HG03571 (cell line): ENCODE results near the gene PLPP6.

ENCODE experiments used
- ATAC-seq: cut with Tn5 transposase; IDR thresholded peaks from one replicate; pipeline ENCODE4 v1.9.1; 2021; ENCODE audit not compliant: unreplicated experiment

Gene PLPP6

DNA sequence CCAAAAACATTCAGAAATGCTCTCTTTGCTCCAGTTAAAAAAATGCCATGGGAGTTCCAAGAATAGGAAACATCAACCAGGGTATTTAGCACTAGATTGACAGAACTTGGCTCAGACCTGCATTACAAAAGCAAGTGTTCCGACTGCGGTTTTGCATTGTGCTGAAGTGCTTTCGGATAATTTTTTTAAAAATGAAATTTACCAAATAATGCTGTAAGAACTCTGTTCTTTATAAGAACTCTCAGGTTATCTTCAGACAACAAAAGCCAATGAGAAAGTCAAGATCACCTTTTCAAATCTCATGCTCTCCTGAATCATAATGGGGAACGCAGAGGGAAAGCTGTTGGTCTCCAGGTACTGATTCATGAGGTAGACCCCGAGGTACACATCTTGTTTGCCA lies 483 bp upstream of the PLPP6 start:
- no peak for ATAC-seq

DNA sequence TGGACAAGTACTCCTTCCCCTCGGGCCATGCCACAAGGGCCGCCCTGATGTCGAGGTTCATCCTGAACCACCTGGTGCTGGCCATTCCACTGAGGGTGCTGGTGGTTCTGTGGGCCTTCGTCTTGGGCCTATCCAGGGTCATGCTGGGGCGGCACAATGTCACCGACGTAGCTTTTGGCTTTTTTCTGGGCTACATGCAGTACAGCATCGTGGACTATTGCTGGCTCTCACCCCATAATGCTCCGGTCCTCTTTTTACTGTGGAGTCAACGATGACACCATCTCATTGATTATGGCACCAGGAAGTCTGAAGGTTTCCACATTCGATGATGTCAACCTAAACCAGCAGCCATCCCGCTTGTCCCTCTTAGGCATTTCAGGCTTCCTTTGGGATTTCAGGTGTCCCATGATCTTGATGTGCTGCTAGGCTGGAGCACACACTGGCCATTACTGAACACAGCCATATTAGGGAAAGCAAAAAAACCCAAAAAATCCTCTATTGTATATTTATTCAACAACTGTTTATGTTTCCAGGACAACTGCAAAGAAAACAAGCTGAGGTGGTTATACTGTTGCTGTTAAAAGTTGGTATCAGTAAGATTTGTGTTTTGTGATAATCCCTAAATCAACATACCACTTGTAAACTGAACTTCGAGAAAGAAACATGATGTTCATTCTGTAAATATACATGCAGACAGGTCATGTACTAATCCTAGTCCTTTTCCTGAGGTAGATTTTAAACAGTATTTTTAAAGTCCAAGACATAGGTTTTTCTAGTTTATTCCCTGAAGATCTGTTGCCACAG lies 1.1 kb downstream of the PLPP6 start:
- no peak for ATAC-seq

GRCh38 chr9:4663956-4664355 lies 1.9 kb downstream of the PLPP6 start:
- no peak for ATAC-seq

DNA sequence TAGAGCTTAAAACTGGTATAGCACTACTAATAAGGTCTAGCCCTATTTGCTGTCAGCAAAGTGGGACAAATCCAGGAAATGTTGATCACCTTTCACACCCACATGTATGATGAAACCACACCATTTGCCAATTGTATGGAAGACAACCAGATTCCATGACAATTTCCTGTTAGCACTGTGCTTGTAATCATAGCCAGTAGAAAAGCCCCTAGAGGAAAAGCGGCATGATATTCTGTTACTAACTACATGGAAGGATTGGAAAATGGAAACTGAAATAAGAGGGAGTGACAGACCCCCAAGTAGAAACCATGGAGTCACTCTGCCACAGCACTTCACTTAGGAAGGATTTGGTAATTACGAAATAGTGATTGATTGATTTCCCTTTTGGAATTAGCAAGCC lies 3.3 kb downstream of the PLPP6 start:
- no peak for ATAC-seq

DNA sequence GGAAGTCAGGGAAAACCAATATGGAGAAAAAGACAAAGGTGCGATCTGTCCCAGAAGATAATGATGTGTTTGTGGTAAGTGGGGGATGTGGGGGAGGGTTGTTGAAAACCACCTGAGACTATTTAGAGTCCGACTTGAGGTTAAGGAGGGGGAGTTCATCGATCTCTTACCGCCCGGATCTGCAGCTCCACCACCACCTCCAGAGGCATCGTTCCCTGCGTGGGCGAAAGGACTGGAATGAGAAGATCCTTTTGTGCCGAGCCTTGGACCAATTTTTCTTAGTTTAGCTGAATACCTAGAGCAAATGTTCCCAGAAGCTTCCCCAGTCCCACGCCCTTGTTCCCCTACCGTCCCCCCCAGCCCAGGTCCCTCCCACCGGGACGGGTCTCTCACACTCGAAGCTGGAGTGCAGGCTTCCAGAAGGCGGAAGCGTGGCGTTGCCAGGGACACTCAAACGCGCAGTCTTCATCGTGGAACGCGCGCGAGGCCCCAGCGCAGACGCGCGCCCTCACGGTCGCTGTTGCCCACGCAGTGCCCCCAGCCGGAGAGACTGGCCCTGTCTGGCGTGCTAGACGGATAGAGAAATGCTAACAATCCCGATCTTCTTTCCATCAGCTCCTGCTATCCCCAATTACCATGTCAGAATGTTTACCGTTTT lies 4.1 kb downstream of the PLPP6 start, which contains the start of gene SPATA6L:
TSS of gene SPATA6L (minus strand) at position 439 of the 658 bp plus-strand sequence. CDS start at position 209, 230 bp downstream.
- ATAC-seq: no peak

DNA sequence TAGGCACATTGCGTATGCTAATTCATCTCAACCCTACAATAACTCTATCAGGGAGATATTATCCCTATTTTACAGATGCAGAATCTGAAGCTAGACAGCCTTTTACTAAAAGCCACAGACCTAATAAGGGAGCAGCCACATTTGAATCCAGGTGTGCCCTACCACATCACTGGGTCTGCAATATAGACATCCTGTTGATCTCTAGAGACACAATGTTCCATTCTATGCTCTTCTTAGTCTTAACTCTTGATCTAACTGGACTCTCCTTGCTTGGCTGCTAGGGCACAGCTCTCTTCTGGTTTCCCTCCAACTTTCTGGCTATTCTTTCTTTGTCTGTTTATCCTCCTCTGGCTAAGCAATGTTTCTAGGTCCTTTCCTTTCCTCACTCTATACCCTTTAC lies 5.6 kb downstream of the PLPP6 start:
- ATAC-seq: no peak

DNA sequence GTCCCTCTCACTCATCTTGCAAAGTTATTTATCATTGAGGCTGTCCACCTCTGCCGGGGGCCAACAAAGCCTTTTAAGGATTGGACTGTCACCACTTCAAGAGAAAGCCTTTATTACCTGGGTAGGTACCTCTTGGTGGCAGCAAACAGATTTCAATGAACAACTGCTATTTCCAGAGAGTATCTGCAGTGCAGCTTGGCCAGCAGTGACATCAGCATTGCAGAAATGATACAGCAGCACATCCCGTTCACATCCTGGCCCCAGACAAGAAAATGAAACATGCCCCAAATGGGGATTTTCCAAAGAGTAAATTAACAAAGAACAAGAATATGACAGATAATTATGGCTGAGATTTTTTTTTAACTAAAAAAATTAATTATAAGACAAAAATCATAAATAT lies 6.5 kb downstream of the PLPP6 start:
- no peak for ATAC-seq

DNA sequence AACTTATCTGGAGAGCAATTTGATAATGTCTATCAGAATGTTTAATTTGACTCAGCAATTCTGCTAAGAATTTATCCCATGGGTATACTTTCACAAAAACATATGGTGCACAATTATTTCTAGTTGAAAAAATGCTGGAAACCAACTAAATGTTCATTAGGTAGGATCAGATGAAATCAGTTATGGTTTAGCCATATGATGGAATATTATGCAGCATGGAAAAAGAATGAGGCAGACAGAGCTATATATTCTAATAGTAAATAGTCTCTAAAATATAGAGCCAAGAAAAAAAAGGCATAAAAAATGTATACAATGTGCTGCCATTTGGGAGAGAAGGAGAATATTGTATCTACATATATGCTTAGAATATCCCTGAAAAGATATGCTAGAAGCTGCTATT lies 7.8 kb downstream of the PLPP6 start:
- ATAC-seq: no peak

DNA sequence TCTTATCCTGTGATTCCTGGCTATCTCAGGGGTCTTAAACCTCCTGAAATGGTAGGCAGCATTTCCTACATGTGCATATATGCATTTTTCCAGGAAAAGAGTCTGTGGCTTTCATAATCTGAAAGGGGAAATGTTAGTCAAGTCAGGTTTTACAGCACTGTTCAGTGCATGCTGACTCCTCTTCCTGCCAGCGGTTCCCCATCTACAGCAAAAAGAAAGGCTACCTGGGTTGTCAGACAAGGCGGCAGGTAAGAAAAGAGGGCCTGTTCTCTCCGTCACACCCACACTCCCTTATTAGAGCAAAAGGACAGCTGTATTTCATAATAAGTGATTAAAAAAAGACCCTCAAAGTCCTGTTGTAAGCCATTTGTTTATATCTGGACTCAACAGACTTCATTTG lies 8.5 kb downstream of the PLPP6 start:
- no peak for ATAC-seq

DNA sequence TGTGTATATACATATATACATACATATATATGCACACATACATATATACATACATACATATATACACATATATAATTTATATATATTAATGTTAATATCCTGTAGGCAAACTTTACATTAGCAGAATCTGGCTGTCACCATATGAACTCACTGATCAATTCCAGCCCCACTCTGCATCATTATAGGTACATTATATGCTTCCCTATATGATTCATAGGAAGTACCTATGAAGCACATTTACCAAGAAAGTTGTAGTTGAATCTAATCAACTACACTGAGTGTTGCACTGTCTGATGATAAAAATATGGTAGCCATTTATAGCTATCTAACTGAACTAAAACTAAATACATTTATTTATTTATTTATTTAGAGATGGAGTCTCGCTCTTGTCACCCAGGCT lies 9.6 kb downstream of the PLPP6 start:
- ATAC-seq: no peak

DNA sequence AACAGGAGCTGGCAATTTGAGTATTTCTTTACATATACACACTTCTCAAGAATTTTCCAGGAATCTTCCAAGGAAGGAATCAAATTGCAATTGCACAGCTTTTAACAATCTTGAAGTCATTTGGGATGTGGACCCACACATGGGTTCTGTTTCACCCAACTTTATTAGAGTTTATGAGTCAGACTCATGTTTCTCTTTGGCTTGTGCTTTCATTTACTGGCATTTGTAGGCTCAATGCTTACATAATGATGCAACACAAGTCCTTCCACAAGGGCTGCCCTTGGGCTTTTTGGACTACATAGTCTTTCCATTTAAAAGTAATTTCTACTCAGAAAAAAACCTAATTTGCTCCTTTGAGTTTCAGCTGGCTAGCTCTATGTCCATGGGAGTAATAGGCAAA lies 12.7 kb downstream of the PLPP6 start:
- no peak for ATAC-seq

DNA sequence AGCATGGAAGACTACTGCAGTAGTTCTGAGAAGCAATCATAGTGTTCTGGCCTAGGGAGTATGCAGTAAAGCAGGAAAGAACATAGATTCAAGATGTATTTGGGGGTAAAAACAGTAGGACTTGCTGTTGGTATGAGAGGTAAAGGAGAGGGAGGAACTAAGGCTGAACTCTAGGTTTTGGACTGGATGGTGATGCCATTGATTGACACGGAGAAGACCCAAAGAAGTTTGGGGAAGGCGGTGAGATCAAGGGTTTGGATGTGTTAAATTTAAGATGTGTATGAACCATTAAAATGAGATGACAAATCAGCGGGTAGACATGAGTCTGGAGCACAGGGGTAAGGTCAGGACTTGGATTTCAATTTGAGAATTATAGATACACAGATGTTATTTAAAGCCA lies 15.3 kb downstream of the PLPP6 start:
- ATAC-seq: no peak

- peak; percentile 12 for ATAC-seq
These were observed 16.7 kb downstream of the PLPP6 start for GRCh38 chr9:4678679-4679267.

DNA sequence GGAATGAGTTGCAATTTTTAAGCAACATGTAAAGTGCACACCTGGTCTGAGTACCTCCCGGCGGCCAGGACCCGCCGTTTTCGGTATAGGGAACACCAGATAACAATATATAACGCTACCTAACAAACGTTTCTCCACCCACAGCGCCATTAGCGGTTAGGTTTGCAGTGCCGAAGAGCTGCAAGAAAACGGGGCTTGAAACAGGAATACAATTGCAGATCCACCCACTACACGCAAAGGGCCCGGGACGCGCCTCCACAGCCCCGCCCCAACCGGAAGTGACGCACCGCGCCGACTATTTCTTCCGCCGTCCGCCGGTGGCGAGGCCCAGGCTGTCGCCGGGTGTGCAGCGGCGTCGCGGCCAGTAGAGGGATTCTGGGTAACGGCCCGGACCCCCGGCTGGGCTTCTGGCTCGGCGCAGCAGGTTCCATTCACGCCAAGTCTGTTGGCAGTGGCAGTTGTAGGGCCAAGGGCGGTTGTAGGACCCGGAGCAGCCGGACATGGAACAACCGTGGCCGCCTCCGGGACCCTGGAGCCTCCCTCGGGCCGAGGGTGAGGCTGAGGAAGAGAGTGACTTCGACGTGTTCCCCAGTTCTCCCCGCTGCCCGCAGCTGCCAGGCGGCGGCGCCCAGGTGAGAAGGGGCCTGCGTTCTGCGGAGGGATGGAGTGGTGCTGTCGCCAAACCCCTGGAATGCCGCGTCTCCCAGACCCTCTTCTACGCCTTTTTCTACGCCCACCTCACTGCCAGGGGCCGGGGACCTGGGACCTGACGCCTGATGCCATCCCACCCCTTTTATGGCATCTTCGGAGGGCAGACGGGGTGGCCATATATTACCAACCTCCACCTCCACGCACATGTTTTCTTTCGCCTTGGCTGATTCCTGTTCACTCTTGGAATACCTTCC lies 17.4 kb downstream of the PLPP6 start, which contains the start of gene CDC37L1:
TSS of gene CDC37L1 (plus strand) at position 302 of the 905 bp plus-strand sequence. CDS start at position 501, 199 bp downstream.
- peak; percentile 94 for ATAC-seq

DNA sequence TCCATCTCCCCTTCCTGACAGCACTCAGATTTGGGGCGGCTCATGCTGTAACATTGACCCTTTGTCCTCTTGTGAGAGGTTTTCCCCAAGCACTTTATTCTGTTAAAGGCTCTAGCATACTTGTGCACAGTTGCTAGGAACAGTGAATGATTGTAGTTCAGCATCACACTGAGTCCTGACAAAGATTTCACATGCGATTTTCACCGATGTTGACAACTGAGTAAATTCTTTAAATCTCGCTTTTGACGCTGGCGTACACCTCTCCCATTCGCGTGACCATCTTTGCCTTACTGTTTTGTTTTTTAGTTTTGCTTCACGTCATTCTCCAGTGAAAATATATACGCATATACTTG lies 18.1 kb downstream of the PLPP6 start:
- ATAC-seq: no peak

- ATAC-seq: no peak
These were observed 18.7 kb downstream of the PLPP6 start for GRCh38 chr9:4680750-4681149.

DNA sequence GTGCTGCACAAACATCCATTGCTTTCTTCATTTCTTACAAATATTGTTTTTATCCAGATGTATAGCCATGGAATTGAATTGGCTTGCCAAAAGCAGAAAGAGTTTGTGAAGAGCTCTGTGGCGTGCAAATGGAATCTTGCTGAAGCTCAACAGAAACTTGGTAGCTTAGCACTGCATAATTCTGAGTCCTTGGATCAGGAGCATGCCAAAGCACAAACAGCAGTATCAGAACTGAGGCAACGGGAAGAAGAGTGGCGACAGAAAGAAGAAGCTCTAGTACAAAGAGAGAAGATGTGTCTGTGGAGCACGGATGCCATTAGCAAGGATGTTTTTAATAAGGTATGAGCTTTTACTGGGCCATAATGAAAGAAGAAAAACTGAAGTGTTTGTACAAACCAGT lies 22.7 kb downstream of the PLPP6 start:
- no peak for ATAC-seq

DNA sequence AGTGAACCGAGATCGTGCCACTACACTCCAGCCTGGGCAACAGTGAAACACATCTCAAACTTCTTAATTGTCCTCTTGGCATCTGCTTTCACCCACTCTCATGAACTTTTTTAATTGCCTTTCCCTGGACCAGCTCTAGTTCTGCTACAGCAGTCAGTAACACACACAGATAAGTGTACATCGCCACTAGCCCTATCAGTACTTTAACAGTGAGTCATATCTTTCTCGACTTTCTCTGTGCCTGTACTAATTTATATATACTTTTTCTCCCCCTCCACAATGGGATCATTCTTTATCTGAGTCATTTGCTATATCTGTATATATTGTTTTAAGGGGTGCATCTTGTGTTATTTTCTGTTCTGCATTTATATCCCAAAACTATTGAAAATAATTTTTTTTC lies 24.0 kb downstream of the PLPP6 start:
- ATAC-seq: no peak

DNA sequence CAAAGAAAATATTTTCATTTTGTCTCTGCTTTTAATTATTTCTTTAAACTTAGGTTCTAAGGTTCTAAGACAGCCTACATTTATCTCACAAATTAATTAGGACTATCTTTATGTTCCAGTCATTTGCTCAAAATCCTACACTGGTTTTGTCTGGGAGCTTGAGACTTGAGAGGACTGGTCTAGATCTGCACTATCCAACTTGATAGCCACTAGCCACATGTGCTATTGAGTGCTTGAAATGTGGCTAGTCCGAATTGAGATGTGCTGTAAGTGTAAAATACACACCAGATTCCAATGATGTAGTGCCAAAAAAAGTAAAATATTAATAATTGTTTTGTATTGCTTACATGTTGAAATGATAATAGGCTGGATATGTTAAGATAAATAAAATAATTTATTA lies 24.5 kb downstream of the PLPP6 start:
- ATAC-seq: no peak

GRCh38 chr9:4689021-4689420 lies 26.9 kb downstream of the PLPP6 start:
- no peak for ATAC-seq

- ATAC-seq: peak; percentile 38
These were observed 27.6 kb downstream of the PLPP6 start for GRCh38 chr9:4689687-4690104.
